GM18511 (cell line): ENCODE data around the gene LARP1.
A peak's percentile ranks its signal among the peaks of the same experiment; 100 is the strongest.
"Not testable (repeated sequence)": the region's sequence is repeated elsewhere in the genome, so short reads cannot be mapped to it uniquely, and the experiment has no call there.

Experiments
- ATAC-seq: cut with Tn5 transposase; IDR thresholded peaks from one replicate; pipeline ENCODE4 v1.9.1; 2021; ENCODE audit warnings: mild to moderate bottlenecking, moderate library complexity; ENCODE audit not compliant: unreplicated experiment

LARP1 gene

GRCh38 chr5:154759868-154760267 lies 4.7 kb downstream of the LARP1 start:
- not testable (repeated sequence) for ATAC-seq

DNA sequence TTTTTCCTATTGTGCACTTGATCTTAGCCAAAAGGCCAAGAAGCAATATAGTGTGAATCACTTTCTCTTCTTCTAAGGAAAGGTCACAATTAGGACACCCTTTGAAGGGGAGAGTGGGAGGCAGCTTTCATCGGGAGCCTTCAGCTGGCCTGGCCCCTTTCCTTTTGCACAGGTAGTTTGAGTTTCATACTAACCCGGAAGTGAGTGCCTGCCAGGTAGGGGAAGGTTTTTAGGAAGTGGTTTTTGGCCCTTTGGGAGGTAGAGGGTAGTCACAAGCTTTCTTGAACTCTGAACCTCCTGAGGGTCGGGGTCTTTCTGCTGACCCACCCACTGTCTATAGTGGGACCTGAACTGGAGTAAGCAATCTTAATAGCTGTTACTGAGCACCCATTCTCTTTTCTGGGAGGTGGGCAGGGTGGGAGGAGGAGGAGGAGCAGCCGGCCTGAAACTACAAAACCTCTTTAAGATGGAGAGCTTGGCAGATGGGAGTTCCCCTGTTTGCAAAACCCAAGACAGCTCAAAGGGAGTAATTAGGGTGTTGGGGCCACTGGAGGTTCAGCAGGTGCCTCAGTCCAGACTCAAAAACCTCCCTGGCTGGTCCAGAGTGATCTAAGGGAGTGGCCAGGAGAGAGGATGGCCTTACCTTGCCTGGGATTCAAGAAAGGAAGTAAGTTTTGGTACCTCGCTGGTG lies 6.0 kb downstream of the LARP1 start:
- ATAC-seq = peak; percentile 59

DNA sequence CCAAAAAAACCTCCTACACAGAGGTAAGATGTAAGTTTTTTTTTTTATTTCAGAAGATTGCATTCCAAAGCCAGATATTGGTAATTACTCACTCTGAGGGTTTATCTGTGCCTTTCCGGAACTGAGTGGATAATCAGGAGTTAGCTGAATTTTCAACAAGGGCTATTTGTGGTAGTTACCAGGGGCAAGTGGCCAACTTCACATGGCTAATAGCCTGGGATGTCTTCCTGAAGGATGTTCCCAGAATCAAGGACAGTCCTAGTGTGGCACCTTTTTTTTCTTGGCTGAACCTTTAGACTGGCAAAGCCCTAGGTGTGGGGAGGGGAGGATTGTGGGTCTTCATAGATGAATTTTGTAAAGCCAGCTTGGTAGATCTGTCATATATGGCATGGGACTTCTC lies 7.1 kb downstream of the LARP1 start:
- no peak for ATAC-seq

DNA sequence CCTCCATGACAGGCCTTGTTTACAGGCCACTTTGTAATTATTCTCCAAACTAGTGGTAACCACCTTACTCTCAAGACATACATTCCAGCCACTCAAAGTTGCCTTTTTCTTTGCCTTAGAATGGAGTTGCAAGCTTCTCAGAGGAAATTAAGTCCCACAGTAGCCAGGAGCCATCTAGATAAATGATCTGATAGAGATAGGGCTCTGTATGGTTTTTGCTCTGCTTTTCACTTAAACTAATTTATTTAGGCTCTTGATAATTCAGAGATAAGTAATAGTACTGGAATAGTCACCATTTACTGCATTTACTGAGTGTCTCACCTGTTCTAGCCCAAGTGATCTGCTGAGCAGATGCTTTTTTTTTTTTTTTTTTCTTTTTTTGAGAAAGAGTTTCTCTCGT lies 7.5 kb downstream of the LARP1 start:
- no peak for ATAC-seq

- no peak for ATAC-seq
Measured at GRCh38 chr5:154764967-154765366, 9.8 kb downstream of the LARP1 start.

- ATAC-seq = no peak
Measured at GRCh38 chr5:154765396-154765925, 10.3 kb downstream of the LARP1 start.

GRCh38 chr5:154766558-154767281 lies 11.5 kb downstream of the LARP1 start:
- ATAC-seq = no peak

DNA sequence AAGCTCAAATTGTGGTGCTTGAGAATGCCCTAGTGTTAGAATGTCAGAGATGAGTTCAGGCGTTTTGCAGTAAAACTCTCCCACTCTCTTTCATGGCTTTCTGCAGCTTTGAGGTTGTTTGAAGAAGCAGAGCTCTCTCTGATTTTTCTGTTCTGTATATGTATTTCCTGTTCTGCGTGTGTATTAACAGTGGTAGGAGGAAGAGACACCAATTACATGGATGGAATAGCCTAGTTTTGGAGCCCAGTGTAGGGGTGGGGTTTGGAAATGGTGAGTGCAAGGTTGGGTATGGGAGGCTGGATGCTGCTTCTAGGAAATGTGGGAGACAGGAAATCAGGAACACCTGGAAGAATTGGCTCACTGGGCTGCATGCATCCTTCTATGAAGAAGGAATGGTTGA lies 12.4 kb downstream of the LARP1 start:
- no peak for ATAC-seq

DNA sequence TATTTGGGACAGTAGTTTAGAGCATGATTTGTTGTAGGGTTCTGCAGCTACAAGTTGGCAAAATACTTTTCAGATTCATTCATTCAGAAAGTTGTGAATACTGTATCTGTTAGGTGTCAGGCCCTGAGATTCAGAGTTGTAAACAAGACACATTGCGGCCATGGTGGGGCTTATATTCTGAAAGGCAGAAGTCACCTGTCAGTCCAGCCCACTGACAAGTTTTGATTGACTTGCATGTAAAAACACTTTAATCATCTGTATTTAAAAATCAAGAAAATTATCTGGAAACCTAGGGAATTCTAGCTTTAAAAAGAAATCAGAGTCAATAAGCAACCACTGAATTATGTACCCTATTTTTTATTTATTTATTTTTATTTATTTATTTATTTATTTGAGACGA lies 13.0 kb downstream of the LARP1 start:
- ATAC-seq = no peak

DNA sequence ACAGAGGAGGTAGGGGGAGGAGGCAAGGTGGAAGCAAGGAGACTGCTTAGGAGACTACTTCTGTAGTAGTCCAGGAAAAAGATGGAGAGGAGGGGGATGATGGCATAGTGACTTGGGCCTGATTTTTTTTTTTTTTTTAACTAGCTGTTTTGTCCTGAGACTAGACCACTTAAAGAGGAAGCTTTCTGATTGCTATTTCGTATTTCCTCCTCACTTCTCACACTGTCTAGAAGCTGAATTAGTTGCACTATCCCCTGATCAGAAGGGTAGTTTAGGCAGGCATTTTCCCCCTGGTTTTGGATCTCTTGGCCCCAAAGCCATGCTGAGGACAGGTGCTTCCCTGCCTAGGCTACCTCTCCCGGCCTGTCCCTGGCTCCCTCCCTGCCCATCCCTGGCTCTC lies 14.9 kb downstream of the LARP1 start:
- peak; percentile 38 for ATAC-seq

- ATAC-seq = no peak
Measured at GRCh38 chr5:154771383-154771901, 16.3 kb downstream of the LARP1 start.

DNA sequence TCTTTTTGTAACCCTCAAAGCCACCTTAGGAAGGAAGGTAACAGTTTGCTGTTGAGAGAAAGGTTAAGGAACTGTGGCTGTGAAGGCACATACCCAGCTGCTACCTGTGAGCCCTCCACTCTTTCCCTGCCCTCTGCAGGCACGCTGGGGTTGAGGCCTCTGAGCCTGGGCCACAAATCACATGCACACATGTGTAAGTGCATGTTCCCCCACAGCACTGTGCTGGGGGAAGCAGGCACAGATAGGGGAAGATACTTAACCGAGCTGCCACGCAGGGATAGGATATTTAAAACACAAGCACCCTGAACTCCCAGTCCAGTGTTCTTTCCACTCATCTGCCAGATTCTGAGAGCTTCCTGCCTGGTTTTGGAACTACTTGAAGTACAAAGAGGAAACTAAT lies 18.1 kb downstream of the LARP1 start:
- no peak for ATAC-seq

DNA sequence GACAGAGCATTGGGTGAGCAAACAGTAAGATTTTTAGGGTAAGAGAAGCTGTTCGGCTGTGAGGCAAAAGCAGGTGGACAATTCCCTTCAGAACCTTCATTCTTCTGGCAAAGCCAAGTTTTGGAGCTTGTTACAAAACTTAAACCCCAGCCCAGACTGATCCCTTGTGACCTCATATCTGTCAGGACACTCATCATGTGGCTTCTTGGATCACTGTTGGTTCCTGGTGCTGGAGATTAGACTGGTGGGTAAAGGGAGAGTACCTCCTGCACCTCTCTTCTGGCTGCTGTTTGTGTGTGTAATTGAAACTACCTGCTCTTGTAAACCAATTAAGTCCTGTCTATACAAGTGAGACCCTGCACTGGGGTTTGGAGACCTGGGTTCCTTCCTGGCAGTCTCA lies 21.0 kb downstream of the LARP1 start:
- no peak for ATAC-seq

GRCh38 chr5:154778534-154778933 lies 23.4 kb downstream of the LARP1 start:
- ATAC-seq = no peak

DNA sequence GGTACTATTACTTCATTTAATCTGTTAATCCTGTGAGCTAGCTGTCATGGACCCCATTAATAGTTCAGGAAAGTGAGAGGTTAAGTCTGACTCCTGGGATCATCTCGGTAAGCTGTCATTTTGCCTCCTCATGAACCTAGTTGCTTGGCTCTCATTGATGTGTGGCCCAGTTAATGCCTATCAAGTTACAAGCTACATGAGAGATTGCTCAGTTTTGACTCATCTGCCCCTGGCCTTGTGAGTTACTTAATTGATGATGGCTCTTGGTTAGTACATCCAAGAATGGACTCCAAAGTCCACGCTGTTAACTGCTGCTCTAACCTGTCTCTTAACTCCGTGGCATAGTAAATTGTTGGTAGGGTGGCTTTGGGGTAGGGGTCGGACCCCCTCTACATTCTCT lies 23.9 kb downstream of the LARP1 start:
- no peak for ATAC-seq

- peak; percentile 44 for ATAC-seq
Measured at GRCh38 chr5:154780128-154780527, 25.0 kb downstream of the LARP1 start.

GRCh38 chr5:154782326-154782725 lies 27.1 kb downstream of the LARP1 start:
- ATAC-seq = no peak

DNA sequence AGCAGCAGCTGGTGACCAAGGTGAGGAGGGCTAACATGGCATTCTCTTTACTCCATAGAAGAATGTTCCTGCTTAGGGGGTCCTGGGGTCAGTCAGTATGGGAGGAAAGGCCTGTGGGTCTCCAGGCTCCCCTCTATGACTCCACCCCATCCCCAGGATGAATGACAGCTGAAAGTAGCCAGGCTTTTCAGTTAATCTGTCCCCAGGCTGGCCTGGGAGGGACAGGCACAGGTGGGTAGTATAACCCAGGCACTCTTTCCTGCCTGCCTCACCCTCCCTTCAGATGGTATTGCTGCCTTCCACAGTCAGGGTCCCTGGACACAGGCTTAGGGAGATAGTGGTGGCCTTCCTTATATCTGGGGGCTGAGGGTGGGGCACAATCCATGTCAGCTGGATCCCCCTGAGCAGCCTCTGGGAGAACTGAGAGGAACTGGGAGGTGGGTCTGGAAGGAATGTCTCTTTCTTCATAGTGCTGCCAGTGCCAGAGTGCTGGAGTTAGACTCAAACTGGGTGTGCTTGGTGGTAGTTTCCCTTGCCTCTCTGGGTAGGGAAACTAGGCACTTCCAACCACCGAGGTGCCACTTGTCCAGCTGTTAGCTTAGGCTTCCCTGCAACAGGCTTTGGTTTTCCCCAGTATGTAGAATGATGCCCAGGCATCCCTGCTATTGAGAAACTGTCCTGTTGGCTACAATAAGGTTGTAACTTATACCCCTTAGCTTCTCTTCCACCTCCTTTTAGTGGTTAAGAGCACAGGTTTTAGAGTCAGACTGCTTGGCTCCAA lies 27.8 kb downstream of the LARP1 start:
- ATAC-seq = no peak

- ATAC-seq = peak; percentile 49
Measured at GRCh38 chr5:154783774-154784460, 28.7 kb downstream of the LARP1 start.

GRCh38 chr5:154784856-154785255 lies 29.7 kb downstream of the LARP1 start:
- no peak for ATAC-seq

DNA sequence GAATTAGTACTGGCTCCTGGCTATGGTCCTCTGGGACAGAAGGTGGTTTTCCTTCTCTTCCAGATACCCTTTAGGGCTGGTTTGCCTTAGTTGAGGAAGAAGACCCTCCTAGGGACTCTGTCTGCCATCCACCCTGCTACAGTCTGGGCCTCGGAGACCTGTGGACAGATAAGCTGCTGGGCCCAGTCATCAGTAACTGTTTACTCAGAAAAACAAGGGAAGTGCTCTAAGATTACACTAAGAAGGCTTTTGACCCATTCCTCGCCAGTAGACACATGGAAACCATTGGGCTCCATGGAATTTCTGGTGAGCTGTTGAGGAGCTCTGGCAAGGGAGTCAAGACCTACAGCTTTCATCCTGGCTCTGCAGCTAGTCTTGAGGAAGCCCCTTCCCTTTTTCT lies 31.2 kb downstream of the LARP1 start:
- no peak for ATAC-seq
